HepG2 (cell line): ENCODE results near the gene NAV2. TPM values are rescaled to one million over a fixed set of nuclear protein-coding genes. Genes with fewer than 3 reads are reported as not detected.

Experiments used
- ATAC-seq: fragments of 200-7000 bp; cut with Tn5 transposase; 3 replicates; pipeline ENCODE4 v1.9.1; 2020; ENCODE audit warnings: mild to moderate bottlenecking, moderate library complexity
- BruUV-seq: library from RNA; stranded (reverse); fragments of 400-500 nt; replicated peaks from 2 replicates; lab custom pipeline; 2021; lab: Mats Ljungman, UMichigan
- CTCF ChIA-PET: fragments of 300-600 bp; formaldehyde crosslinking; extraction: SDS; loops from one replicate; lab custom pipeline; 2021; ENCODE audit warnings: low total read pairs, inconsistent platforms, low intra/inter-chr PET ratio; lab: Yijun Ruan, JAX
- POLR2A ChIA-PET: fragments of 350-600 bp; sonication (Branson Sonifier 250); formaldehyde crosslinking; loops from one replicate; lab custom pipeline; 2020; ENCODE audit warnings: antibody characterized with exemption, inconsistent platforms; lab: Yijun Ruan, JAX
- DNase-seq: peaks from one replicate; pipeline ENCODE4 v3.0.0-alpha.2; 2015; ENCODE audit warnings: low spot score
- FAIRE-seq: peaks from 3 replicates; lab custom pipeline; 2011; peaks lifted over from hg19 to GRCh38; lab: Jason Lieb, UNC
- H2AFZ ChIP-seq: one replicate; pipeline ENCODE4 v1.6.1; 2011; ENCODE audit warnings: low read length, inconsistent platforms
- H3K27ac ChIP-seq: fragments of 300-600 bp; 3 replicates; pipeline ENCODE4 v1.8.0; 2011; ENCODE audit warnings: mixed run types, mild to moderate bottlenecking, mixed read lengths, low read length, inconsistent platforms; ENCODE audit not compliant: insufficient read depth; ENCODE audit errors: extremely low read length
- H3K27me3 ChIP-seq, 2 experiments: fragments of 200-600 bp in 1 of 2; 2 replicates in 1 of 2; 3 replicates in 1 of 2; pipeline versions ENCODE4 v1.6.0 to v1.8.0; 2011; ENCODE audit warnings: low read length in 2 of 2, mild to moderate bottlenecking in 2 of 2, moderate library complexity in 2 of 2, inconsistent platforms in 1 of 2; ENCODE audit not compliant: insufficient read depth in 2 of 2, control insufficient read depth in 1 of 2
- H3K36me3 ChIP-seq, 2 experiments: fragments of 200-600 bp in 1 of 2; replicated peaks in 1 of 2; 2 replicates in 1 of 2; 3 replicates in 1 of 2; pipeline versions ENCODE4 v1.5.1 to v1.8.0; 2011; ENCODE audit warnings: low read length in 2 of 2, inconsistent platforms in 1 of 2; ENCODE audit not compliant: insufficient read depth in 2 of 2, control insufficient read depth in 1 of 2
- H3K4me1 ChIP-seq: 2 replicates; pipeline ENCODE4 v1.5.1; 2012; ENCODE audit warnings: low read length, inconsistent platforms; ENCODE audit not compliant: insufficient read depth
- H3K4me2 ChIP-seq: 2 replicates; pipeline ENCODE4 v1.6.0; 2011; ENCODE audit warnings: low read depth, low read length, inconsistent platforms
- H3K4me3 ChIP-seq, 3 experiments: fragments of 200-600 bp in 1 of 3; sonication (generic), shearing (Covaris generic) in 1 of 3; replicated peaks in 1 of 3; 2 replicates each; pipeline ENCODE4 v1.5.1; 2011 to 2016; ENCODE audit warnings: low read length in 3 of 3, inconsistent platforms in 2 of 3, low read depth in 2 of 3, mild to moderate bottlenecking in 2 of 3, control low read depth in 1 of 3, mixed read lengths in 1 of 3; ENCODE audit not compliant: insufficient read depth in 1 of 3
- H3K79me2 ChIP-seq: one replicate; pipeline ENCODE4 v1.6.1; 2011; ENCODE audit warnings: low read length, inconsistent platforms; ENCODE audit not compliant: insufficient read depth
- H3K9ac ChIP-seq: 2 replicates; pipeline ENCODE4 v1.6.0; 2011; ENCODE audit warnings: mild to moderate bottlenecking, low read depth, low read length, inconsistent platforms; ENCODE audit not compliant: insufficient read depth
- H3K9me3 ChIP-seq: 2 replicates; pipeline ENCODE4 v1.5.1; 2012; ENCODE audit warnings: mild to moderate bottlenecking, low read length
- H4K20me1 ChIP-seq: 2 replicates; pipeline ENCODE4 v1.6.0; 2011; ENCODE audit warnings: inconsistent platforms, mild to moderate bottlenecking, low read length, moderate library complexity; ENCODE audit not compliant: insufficient read depth
- MYC ChIP-seq: sonication (generic); formaldehyde crosslinking; IDR thresholded peaks from 2 replicates; pipeline ENCODE4 v1.9.0; 2021; ENCODE audit warnings: missing genetic modification reagents, borderline replicate concordance
- NFYB ChIP-seq: sonication (generic); formaldehyde crosslinking; IDR thresholded peaks from 2 replicates; pipeline ENCODE4 v1.4.0; 2020; ENCODE audit warnings: missing genetic modification reagents
- RBFOX2 ChIP-seq: fragments of 200-400 bp; formaldehyde crosslinking; IDR thresholded peaks from 2 replicates; pipeline ENCODE4 v1.6.1; 2017; ENCODE audit warnings: low read depth, mild to moderate bottlenecking, low read length
- RFXAP ChIP-seq: sonication (generic); formaldehyde crosslinking; IDR thresholded peaks from 2 replicates; pipeline ENCODE4 v1.4.0; 2020; ENCODE audit warnings: missing genetic modification reagents, borderline replicate concordance
- RXRA ChIP-seq: sonication (generic); formaldehyde crosslinking; IDR thresholded peaks from 2 replicates; pipeline ENCODE4 v1.5.1; 2020; ENCODE audit warnings: missing genetic modification reagents
- TOPORS ChIP-seq: sonication (generic); formaldehyde crosslinking; IDR thresholded peaks from 2 replicates; pipeline ENCODE4 v1.8.0; 2023; ENCODE audit warnings: mild to moderate bottlenecking, missing genetic modification reagents
- ZMYM2 ChIP-seq: sonication (generic); formaldehyde crosslinking; IDR thresholded peaks from 2 replicates; pipeline ENCODE4 v1.8.0; 2022; ENCODE audit warnings: mild to moderate bottlenecking, missing genetic modification reagents
- ZNF224 ChIP-seq: sonication (generic); formaldehyde crosslinking; IDR thresholded peaks from 2 replicates; pipeline ENCODE4 v1.5.0; 2020; ENCODE audit warnings: mild to moderate bottlenecking, missing genetic modification reagents
- ZNF326 ChIP-seq: sonication (generic); formaldehyde crosslinking; IDR thresholded peaks from 2 replicates; pipeline ENCODE4 v1.4.0; 2020; ENCODE audit warnings: missing genetic modification reagents, borderline replicate concordance
- ZNF570 ChIP-seq: sonication (generic); formaldehyde crosslinking; IDR thresholded peaks from 2 replicates; pipeline ENCODE4 v1.4.0; 2020; ENCODE audit warnings: mild to moderate bottlenecking, missing genetic modification reagents, borderline replicate concordance
- WGBS: methylation state at CpG from one replicate; pipeline ENCODE4 v1.1.6; 2017; ENCODE audit warnings: low lambda C conversion rate; 5-methylcytosine and 5-hydroxymethylcytosine counted together
- in situ Hi-C: cut with HindIII; loops from 2 replicates; pipeline ENCODE4 v1.10.0; 2017; ENCODE audit warnings: low pct_unique_long_range_greater_than_20kb; ENCODE audit not compliant: extremely low pct_ligation_motif_present
- intact Hi-C: fragments of 100-400 bp; cut with micrococcal nuclease; formaldehyde crosslinking; loops from one replicate; pipeline ENCODE4 v1.10.0; 2022; ENCODE audit not compliant: unreplicated experiment
- polyA plus RNA-seq, 8 experiments: library from polyadenylated mRNA; depleted of rRNA in 3 of 8; stranded (reverse) in 7 of 8; unstranded in 1 of 8; fragments of >200 nt; fragmentation: Illumina TruSeq in 4 of 8; extraction: Trizol in 4 of 8; gene quantifications; 2 replicates each; pipeline versions ENCODE4 v1.2.1 to v1.2.3, GENCODE V29; 2011 to 2016; ENCODE audit warnings: low read depth in 4 of 8, missing spikeins in 1 of 8, mixed read lengths in 1 of 8; ENCODE audit not compliant: insufficient read depth in 1 of 8
- total RNA-seq, 5 experiments: library from RNA; depleted of rRNA; stranded (reverse); fragments of >200 nt; fragmentation: Illumina TruSeq; extraction: Trizol; gene quantifications; 2 replicates each; pipeline ENCODE4 v1.2.3, GENCODE V29; 2016; ENCODE audit warnings: low read depth in 1 of 5
- TF ChIP-seq, protein P1 (sequence below): IDR thresholded peaks from 2 replicates; pipeline ENCODE4 v1.6.1; 2012; ENCODE audit warnings: low read length, improper control_type of control experiment
- TF ChIP-seq, protein P2 (sequence below): sonication (generic); formaldehyde crosslinking; IDR thresholded peaks from 2 replicates; pipeline ENCODE4 v1.4.0; 2020; ENCODE audit warnings: mild to moderate bottlenecking, missing genetic modification reagents
- TF ChIP-seq, protein P3 (sequence below): fragments of 450-650 bp; IDR thresholded peaks from 2 replicates; pipeline ENCODE4 v1.6.1; 2017
- TF ChIP-seq, protein P4 (sequence below): IDR thresholded peaks from 2 replicates; pipeline ENCODE4 v1.6.1; 2016; ENCODE audit warnings: low read depth, borderline replicate concordance

The NAV2 gene
- total and polyA plus RNA-seq, 2 of the 13 experiments (the other 11 are each of a cell fraction or from before 2014, with no cell fraction given) = 9.3 to 34.6 TPM

DNA sequence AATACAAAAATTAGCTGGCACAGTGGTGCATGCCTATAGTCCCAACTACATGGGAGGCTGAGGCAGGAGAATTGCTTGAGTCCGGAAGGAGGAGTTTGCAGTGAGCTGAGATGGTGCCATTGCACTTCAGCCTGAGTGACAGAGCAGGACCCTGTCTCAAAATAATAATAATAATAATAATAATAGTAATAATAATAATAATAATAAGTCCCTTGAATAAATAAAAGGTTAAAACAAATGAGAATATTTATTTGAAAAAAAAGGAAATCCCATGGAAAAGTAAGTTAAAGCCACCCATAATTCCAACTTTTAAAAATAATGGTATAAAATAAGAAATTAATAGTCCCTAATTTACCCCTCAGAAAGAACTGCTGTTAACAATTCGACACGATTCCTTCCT lies 10.0 kb upstream of the NAV2 start:
- H3K9me3 ChIP-seq = no peaks in the 10 kb centered on the region
- no peak overlapping the region for H2AFZ ChIP-seq
- ChIA-PET CTCF (no interaction called here), POLR2A (no interaction called here)
- FAIRE-seq (no peak), ATAC-seq (no peak), DNase-seq (no peak)
- in situ Hi-C loops (no loop called here), intact Hi-C loops (no loop called here)
- TF ChIP-seq NFYB (no peak), ZMYM2 (CRISPR knock-in tag) (no peak), RBFOX2 (no peak), TOPORS (CRISPR knock-in tag) (no peak), ZNF326 (CRISPR knock-in tag) (no peak), ZNF570 (CRISPR knock-in tag) (no peak), MYC (CRISPR knock-in tag) (no peak), RFXAP (CRISPR knock-in tag) (no peak), RXRA (CRISPR knock-in tag) (no peak), ZNF224 (no peak)
- TF ChIP-seq, protein P1, sequence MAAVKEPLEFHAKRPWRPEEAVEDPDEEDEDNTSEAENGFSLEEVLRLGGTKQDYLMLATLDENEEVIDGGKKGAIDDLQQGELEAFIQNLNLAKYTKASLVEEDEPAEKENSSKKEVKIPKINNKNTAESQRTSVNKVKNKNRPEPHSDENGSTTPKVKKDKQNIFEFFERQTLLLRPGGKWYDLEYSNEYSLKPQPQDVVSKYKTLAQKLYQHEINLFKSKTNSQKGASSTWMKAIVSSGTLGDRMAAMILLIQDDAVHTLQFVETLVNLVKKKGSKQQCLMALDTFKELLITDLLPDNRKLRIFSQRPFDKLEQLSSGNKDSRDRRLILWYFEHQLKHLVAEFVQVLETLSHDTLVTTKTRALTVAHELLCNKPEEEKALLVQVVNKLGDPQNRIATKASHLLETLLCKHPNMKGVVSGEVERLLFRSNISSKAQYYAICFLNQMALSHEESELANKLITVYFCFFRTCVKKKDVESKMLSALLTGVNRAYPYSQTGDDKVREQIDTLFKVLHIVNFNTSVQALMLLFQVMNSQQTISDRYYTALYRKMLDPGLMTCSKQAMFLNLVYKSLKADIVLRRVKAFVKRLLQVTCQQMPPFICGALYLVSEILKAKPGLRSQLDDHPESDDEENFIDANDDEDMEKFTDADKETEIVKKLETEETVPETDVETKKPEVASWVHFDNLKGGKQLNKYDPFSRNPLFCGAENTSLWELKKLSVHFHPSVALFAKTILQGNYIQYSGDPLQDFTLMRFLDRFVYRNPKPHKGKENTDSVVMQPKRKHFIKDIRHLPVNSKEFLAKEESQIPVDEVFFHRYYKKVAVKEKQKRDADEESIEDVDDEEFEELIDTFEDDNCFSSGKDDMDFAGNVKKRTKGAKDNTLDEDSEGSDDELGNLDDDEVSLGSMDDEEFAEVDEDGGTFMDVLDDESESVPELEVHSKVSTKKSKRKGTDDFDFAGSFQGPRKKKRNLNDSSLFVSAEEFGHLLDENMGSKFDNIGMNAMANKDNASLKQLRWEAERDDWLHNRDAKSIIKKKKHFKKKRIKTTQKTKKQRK = no peak
- TF ChIP-seq, protein P2, sequence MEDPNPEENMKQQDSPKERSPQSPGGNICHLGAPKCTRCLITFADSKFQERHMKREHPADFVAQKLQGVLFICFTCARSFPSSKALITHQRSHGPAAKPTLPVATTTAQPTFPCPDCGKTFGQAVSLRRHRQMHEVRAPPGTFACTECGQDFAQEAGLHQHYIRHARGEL (CRISPR knock-in tag) = no peak
- TF ChIP-seq, protein P3, sequence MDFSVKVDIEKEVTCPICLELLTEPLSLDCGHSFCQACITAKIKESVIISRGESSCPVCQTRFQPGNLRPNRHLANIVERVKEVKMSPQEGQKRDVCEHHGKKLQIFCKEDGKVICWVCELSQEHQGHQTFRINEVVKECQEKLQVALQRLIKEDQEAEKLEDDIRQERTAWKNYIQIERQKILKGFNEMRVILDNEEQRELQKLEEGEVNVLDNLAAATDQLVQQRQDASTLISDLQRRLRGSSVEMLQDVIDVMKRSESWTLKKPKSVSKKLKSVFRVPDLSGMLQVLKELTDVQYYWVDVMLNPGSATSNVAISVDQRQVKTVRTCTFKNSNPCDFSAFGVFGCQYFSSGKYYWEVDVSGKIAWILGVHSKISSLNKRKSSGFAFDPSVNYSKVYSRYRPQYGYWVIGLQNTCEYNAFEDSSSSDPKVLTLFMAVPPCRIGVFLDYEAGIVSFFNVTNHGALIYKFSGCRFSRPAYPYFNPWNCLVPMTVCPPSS = no peak
- TF ChIP-seq, protein P4, sequence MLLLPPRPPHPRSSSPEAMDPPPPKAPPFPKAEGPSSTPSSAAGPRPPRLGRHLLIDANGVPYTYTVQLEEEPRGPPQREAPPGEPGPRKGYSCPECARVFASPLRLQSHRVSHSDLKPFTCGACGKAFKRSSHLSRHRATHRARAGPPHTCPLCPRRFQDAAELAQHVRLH (CRISPR knock-in tag) = no peak
- no peak overlapping the region for H3K27ac ChIP-seq
- peaks cover 2 to 5% of the 10 kb centered on the region in 2 experiments; a peak in 1 of 5 replicates for H3K27me3 ChIP-seq
- WGBS = 40% methylated on average over 3 of the region's 3 CpGs
- no TSS peak for BruUV-seq
- no peaks in the 10 kb centered on the region; the same call in 1 of the 2 replicates for H3K4me1 ChIP-seq
- H3K4me3 ChIP-seq = no peak overlapping the region
- H3K79me2 ChIP-seq = no peaks in the 10 kb centered on the region
- H3K36me3 ChIP-seq = no peaks in the 10 kb centered on the region
- H3K9ac ChIP-seq = no peak overlapping the region
- no peak overlapping the region for H3K4me2 ChIP-seq
- no peaks in the 10 kb centered on the region for H4K20me1 ChIP-seq
